ENCODE measurements around the gene TMEM198. TPM values are rescaled to one million over a fixed set of nuclear protein-coding genes. Genes with fewer than 3 reads are reported as not detected.

The TMEM198 gene
- total and polyA plus RNA-seq, 9 of the 15 experiments (the other 6 are each of a cell fraction or from before 2014, with no cell fraction given), result 0.03 to 3.8 (median 1.0) TPM

DNA sequence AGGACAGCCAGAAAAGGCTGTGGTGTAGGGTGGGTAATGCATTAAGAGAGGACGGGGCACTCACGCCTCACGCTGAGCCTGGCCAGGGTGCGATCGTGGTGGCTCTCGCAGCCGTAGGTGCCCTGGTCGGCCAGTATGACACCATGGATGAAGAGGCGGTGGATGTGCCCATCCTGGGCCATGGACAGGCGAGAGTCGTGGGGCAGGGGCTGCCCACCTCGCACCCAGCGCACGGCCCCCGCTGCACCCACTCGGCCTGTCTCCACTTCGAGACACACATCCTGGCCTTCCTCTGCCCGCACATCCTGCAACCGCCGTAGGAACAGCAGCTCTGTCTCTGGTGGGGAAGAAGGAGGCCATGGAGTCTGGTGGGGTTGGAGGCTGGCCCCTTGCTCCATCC is 12.1 kb downstream of the TMEM198 start:
- H3K9ac ChIP-seq (ENCODE audit: insufficient read depth in 1 of 2, low read depth in 2 of 2, low read length in 2 of 2), result no peak overlapping the region
- in situ Hi-C loops (cut with MboI), result no loop called here
- no peaks in the 10 kb centered on the region for H4K20me1 ChIP-seq (replicated peaks; ENCODE audit: control insufficient read depth, insufficient read depth, low read length)
- H3K9me3 ChIP-seq (replicated peaks; ENCODE audit: control insufficient read depth, insufficient read depth, low read depth, low read length), result no peaks in the 10 kb centered on the region
- intact Hi-C loops (cut with micrococcal nuclease), result no loop called here
- H3K4me1 ChIP-seq (replicated peaks in 1 of 2; ENCODE audit: control insufficient read depth in 2 of 2, insufficient read depth in 2 of 2, low read length in 2 of 2), result peaks cover 6 to 54% of the 10 kb centered on the region in 2 experiments; a peak in 3 of 5 replicates
- no TSS peak for BruUV-seq (replicated peaks)
- H3K79me2 ChIP-seq (ENCODE audit: control insufficient read depth, insufficient read depth, low read length), result no peaks in the 10 kb centered on the region
- H3K27ac ChIP-seq (ENCODE audit: extremely low read depth, low read depth, low read length), result no peak overlapping the region
- no peak for FAIRE-seq
- H3K36me3 ChIP-seq (ENCODE audit: control insufficient read depth, insufficient read depth, low read length), result no peaks in the 10 kb centered on the region
- no peaks in the 10 kb centered on the region for H3K9me1 ChIP-seq (ENCODE audit: control insufficient read depth, insufficient read depth, low read length)
- CTCF ChIA-PET (ENCODE audit: low intra/inter-chr PET ratio), result no interaction called here
- POLR2A ChIA-PET, result no interaction called here
- H3K27me3 ChIP-seq (ENCODE audit: control insufficient read depth in 2 of 2, insufficient read depth in 2 of 2, low read length in 2 of 2), result peaks cover 0 to 8% of the 10 kb centered on the region in 2 experiments; a peak in 3 of 5 replicates
- WGBS (ENCODE audit: insufficient coverage, low coverage, missing lambda C conversion rate), result 34% methylated on average over 10 of the region's 20 CpGs
- no peak overlapping the region for H2AFZ ChIP-seq (ENCODE audit: low read depth, low read length)
- H3K4me3 ChIP-seq, result no peak overlapping the region
- no peak for DNase-seq (ENCODE audit: extremely low read depth in 1 of 4, low spot score in 3 of 4)
- no peak for ATAC-seq
- no peak overlapping the region for H3K4me2 ChIP-seq (ENCODE audit: insufficient read depth, low read length)
- TF ChIP-seq, protein P1, sequence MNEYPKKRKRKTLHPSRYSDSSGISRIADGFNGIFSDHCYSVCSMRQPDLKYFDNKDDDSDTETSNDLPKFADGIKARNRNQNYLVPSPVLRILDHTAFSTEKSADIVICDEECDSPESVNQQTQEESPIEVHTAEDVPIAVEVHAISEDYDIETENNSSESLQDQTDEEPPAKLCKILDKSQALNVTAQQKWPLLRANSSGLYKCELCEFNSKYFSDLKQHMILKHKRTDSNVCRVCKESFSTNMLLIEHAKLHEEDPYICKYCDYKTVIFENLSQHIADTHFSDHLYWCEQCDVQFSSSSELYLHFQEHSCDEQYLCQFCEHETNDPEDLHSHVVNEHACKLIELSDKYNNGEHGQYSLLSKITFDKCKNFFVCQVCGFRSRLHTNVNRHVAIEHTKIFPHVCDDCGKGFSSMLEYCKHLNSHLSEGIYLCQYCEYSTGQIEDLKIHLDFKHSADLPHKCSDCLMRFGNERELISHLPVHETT (CRISPR knock-in tag; conservative IDR thresholded peaks at IDR 0.05 in 1 of 2, IDR thresholded peaks at IDR 0.05 in 1 of 2), result no peak
- TF ChIP-seq, protein P2, sequence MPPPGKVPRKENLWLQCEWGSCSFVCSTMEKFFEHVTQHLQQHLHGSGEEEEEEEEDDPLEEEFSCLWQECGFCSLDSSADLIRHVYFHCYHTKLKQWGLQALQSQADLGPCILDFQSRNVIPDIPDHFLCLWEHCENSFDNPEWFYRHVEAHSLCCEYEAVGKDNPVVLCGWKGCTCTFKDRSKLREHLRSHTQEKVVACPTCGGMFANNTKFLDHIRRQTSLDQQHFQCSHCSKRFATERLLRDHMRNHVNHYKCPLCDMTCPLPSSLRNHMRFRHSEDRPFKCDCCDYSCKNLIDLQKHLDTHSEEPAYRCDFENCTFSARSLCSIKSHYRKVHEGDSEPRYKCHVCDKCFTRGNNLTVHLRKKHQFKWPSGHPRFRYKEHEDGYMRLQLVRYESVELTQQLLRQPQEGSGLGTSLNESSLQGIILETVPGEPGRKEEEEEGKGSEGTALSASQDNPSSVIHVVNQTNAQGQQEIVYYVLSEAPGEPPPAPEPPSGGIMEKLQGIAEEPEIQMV (tag; conservative IDR thresholded peaks at IDR 0.05; ENCODE audit: low read depth), result no peak
- TF ChIP-seq POLR2B (IDR thresholded peaks at IDR 0.05; ENCODE audit: low read depth, partially characterized antibody), result no peak
- TF ChIP-seq, protein P3, sequence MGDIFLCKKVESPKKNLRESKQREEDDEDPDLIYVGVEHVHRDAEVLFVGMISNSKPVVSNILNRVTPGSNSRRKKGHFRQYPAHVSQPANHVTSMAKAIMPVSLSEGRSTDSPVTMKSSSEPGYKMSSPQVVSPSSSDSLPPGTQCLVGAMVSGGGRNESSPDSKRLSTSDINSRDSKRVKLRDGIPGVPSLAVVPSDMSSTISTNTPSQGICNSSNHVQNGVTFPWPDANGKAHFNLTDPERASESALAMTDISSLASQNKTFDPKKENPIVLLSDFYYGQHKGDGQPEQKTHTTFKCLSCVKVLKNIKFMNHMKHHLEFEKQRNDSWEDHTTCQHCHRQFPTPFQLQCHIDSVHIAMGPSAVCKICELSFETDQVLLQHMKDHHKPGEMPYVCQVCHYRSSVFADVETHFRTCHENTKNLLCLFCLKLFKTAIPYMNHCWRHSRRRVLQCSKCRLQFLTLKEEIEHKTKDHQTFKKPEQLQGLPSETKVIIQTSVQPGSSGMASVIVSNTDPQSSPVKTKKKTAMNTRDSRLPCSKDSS (IDR thresholded peaks at IDR 0.05; ENCODE audit: low read depth, partially characterized antibody), result no peak
- TF ChIP-seq RAD21 (CRISPR knock-in tag; conservative IDR thresholded peaks at IDR 0.05 in 1 of 2, IDR thresholded peaks at IDR 0.05 in 1 of 2), result no peak
- no peak for TF ChIP-seq ILF3 (IDR thresholded peaks at IDR 0.05; ENCODE audit: borderline replicate concordance)
- TF ChIP-seq FOS (IDR thresholded peaks at IDR 0.05; ENCODE audit: extremely low read depth, insufficient read length), result no peak
- no peak for TF ChIP-seq PML (IDR thresholded peaks at IDR 0.05; ENCODE audit: low read length)
- TF ChIP-seq HDAC8 (tag; IDR thresholded peaks at IDR 0.05), result no peak
- TF ChIP-seq SREBF1 (IDR thresholded peaks at IDR 0.05; ENCODE audit: borderline replicate concordance, low read depth, low read length), result no peak
- TF ChIP-seq, protein P4, sequence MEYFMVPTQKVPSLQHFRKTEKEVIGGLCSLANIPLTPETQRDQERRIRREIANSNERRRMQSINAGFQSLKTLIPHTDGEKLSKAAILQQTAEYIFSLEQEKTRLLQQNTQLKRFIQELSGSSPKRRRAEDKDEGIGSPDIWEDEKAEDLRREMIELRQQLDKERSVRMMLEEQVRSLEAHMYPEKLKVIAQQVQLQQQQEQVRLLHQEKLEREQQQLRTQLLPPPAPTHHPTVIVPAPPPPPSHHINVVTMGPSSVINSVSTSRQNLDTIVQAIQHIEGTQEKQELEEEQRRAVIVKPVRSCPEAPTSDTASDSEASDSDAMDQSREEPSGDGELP (CRISPR knock-in tag; IDR thresholded peaks at IDR 0.05; ENCODE audit: borderline replicate concordance), result no peak
- no peak for TF ChIP-seq RHOXF2B (CRISPR knock-in tag; conservative IDR thresholded peaks at IDR 0.05)
- TF ChIP-seq, protein P5, sequence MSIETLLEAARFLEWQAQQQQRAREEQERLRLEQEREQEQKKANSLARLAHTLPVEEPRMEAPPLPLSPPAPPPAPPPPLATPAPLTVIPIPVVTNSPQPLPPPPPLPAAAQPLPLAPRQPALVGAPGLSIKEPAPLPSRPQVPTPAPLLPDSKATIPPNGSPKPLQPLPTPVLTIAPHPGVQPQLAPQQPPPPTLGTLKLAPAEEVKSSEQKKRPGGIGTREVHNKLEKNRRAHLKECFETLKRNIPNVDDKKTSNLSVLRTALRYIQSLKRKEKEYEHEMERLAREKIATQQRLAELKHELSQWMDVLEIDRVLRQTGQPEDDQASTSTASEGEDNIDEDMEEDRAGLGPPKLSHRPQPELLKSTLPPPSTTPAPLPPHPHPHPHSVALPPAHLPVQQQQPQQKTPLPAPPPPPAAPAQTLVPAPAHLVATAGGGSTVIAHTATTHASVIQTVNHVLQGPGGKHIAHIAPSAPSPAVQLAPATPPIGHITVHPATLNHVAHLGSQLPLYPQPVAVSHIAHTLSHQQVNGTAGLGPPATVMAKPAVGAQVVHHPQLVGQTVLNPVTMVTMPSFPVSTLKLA (conservative IDR thresholded peaks at IDR 0.05), result no peak

Measured in K562 (cell line).